Activated T-cell treated with anti-CD3 and anti-CD28 coated beads for 1 hour (primary cell): Measurements from ENCODE around the gene ZNF675.
"Not testable (repeated sequence)": the region's sequence is repeated elsewhere in the genome, so short reads cannot be mapped to it uniquely, and the experiment has no call there.

Experiments used
- DNase-seq: peaks from one replicate; pipeline ENCODE4 v3.0.0-alpha.2; 2020; ENCODE audit warnings: low read depth

Gene ZNF675

GRCh38 chr19:23686621-23687423, at the start of gene ZNF675:
TSS of gene ZNF675 (minus strand) at chr19:23687212. CDS start at chr19:23687033, 179 bp downstream.
- peak; percentile 82 for DNase-seq

GRCh38 chr19:23730729-23731465, 43.9 kb upstream of the ZNF675 start:
- DNase-seq, result not testable (repeated sequence)

- not testable (repeated sequence) for DNase-seq
Observed at GRCh38 chr19:23724161-23724560, 37.1 kb upstream of the ZNF675 start.

GRCh38 chr19:23718802-23719201, 31.8 kb upstream of the ZNF675 start:
- no peak for DNase-seq

- no peak for DNase-seq
Observed at GRCh38 chr19:23716792-23717191, 29.8 kb upstream of the ZNF675 start.

- DNase-seq, result no peak
Observed at GRCh38 chr19:23709347-23709746, 22.3 kb upstream of the ZNF675 start.

- no peak for DNase-seq
Observed at GRCh38 chr19:23706657-23707056, 19.6 kb upstream of the ZNF675 start.

- no peak for DNase-seq
Observed at GRCh38 chr19:23699521-23699860, 12.5 kb upstream of the ZNF675 start.

GRCh38 chr19:23698711-23699520, 11.9 kb upstream of the ZNF675 start:
- DNase-seq, result no peak

- not testable (repeated sequence) for DNase-seq
Observed at GRCh38 chr19:23692937-23693336, 5.9 kb upstream of the ZNF675 start.

GRCh38 chr19:23673132-23673531, 13.9 kb downstream of the ZNF675 start:
- no peak for DNase-seq

GRCh38 chr19:23668606-23669005, 18.4 kb downstream of the ZNF675 start:
- not testable (repeated sequence) for DNase-seq

GRCh38 chr19:23665651-23666410, 21.2 kb downstream of the ZNF675 start:
- no peak for DNase-seq

- not testable (repeated sequence) for DNase-seq
Observed at GRCh38 chr19:23649817-23650216, 37.2 kb downstream of the ZNF675 start.
